GM19455 (cell line): ENCODE data around the gene SAMD9L.
A peak's percentile ranks its signal among the peaks of the same experiment; 100 is the strongest.

ENCODE experiments used
- ATAC-seq: cut with Tn5 transposase; IDR thresholded peaks from one replicate; pipeline ENCODE4 v1.9.1; 2021; ENCODE audit not compliant: unreplicated experiment

The SAMD9L gene

DNA sequence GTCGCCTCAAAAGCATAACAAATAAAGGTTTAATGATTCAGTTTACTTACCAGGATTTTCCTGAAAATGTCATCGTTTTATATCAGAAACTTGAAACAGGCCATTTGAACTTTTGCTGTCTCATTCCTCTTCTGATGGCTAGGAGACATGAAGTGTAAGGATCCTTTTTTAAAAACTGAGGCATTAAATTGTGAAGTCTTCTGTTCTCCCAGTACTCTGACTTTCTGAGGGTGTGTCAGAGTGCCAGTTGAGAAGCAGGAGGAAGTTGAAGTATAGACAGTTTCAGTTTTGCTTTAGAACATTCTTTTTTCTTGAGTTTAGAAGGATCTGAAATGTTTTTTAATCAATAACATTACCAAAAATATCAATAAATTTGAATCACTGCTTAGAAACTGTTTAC is at the start of gene SAMD9L:
SAMD9L (minus strand) TSS at position 242 of the 400 bp plus-strand sequence. CDS start 12,414 bp downstream, outside the sequence.
- ATAC-seq = no peak

DNA sequence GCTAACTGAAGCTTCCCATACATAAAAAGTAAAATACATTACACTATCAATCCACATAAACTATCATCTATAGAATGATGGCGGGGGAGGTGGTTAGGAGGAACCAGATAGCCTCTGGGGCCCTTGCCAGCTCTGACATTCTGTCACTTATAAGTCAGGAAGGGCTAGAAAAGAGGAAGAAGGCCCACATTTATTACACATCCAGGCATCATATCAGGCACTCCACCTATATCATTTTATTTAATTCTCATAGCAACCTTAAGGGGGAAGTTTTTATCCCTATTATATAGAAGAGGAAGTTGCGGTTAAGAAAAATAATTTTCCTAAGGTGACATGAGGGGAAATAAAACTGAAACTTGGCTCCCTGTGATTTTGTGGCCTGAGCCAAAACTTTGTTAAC is 48.2 kb upstream of the SAMD9L start:
- ATAC-seq = no peak

DNA sequence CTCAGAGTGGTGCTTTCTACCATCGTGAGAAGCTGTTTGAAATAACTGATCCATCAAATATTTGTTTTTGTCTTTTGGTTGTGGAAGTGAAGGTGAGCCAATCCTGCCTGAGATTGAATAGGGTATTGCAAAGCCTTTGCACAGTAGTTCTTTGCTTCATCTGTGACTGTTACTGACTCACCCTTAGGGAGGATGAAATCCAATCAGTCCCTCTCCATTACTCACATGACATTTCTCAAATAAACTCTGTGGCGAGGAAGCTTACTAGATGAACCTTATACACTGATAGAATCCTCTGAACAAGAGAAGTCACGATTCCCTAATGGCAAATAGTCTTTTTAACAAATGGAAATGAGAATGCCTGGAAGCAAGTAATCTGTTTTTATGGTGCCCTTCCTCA is 46.2 kb upstream of the SAMD9L start:
- no peak for ATAC-seq

DNA sequence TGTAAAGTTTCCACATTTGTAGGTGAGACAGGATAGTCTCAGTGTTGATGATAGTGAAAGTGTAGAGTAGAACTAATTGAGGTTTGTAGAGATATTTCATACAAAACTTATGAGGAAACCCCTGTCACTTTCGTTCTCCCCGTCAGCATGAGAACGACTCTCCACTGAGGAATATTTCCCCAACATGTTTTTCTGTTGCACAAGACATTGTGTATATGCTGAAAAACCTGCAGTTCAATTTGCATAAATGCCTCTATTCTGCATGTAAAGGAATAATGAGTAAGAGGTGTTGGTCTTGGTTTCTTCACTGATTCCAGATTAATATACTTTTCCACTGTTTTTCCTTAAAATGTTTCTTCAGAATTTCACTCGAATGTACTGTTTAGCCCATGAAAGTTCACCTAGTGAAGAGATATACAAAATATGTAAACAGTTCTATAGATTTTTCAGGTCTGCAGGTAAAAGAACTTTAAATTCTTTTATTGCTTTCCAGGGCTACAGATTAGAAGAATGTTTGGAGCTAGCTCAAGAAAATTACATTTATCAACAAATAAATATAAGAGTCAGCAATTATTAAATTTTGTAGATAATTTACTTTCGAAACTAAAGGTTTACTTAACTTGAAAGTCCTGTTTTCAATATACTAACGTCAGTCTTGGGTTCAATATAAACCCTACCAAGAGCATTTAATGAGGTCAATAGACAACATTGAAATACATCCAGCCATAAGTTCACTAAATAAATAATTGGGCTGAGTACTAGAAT is 40.9 kb upstream of the SAMD9L start:
- no peak for ATAC-seq

DNA sequence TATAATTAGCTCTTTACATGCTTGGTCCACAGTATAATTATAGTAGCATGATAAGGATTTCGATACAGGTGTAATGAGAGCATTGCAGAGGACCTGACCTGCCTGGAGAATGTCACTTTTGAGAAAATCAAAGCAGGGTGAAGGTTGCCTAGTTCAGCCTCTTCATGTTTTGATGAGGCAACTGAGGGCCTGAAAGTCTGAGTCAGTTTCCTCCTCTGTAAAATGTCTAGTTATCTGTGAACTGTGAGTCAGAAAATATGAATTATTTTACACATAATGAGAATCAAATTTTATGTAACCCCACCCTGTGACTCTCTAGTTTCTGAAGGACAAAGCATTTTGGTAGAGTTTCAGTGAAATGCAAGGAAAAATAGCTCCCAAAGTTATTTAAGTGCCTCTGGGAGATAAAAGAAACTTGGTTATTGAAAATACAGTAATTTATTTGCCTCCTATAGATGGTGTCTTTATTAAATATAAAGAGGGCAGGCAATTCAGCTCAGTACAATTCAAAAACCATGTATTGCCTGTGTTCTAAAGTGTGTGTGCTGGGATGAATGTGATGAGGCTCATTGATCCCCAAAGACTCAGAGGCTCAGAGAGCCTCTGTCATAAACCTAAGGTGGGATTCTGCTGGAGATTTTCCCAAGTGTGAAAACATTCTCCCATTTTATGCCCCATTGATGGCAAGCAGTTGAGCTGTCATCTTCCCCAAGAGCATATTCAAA is 37.3 kb upstream of the SAMD9L start:
- no peak for ATAC-seq

DNA sequence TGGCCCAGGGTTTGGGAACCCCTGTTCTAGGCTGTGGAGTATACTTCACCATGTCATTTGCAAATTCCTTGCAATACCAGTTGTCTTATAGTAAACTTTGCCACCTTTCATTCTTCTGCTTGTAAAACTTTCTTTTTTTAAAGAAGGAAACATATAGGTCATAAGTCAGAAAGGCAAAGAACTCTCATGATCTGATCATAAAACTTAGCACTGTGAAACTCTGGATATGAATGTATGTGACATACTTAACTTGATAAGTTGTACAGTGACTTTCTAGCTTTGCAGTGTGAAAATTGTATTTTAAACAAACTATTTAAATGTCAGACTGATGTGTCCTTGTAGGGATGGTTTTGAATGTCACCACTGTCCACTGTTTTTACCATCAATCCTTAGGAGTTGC is 31.0 kb upstream of the SAMD9L start:
- no peak for ATAC-seq

DNA sequence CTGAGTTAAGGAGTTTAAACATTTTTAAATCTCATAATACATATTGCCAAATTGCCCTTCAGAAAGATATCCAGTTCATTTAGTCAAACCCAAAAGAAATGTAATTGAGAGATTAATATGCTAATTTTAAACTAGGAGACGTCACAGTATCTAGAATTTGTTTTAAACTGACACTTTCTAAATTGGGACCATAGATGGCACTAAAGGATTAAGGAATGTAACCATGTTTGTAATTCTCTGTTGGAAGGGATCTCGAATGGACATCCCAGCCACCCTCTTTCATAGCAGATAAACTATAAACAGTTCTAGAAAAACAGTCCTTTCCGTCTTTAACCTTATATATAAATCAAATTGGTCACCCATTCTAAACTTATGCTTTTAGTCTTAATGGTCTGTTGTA is 30.0 kb upstream of the SAMD9L start:
- ATAC-seq = no peak

DNA sequence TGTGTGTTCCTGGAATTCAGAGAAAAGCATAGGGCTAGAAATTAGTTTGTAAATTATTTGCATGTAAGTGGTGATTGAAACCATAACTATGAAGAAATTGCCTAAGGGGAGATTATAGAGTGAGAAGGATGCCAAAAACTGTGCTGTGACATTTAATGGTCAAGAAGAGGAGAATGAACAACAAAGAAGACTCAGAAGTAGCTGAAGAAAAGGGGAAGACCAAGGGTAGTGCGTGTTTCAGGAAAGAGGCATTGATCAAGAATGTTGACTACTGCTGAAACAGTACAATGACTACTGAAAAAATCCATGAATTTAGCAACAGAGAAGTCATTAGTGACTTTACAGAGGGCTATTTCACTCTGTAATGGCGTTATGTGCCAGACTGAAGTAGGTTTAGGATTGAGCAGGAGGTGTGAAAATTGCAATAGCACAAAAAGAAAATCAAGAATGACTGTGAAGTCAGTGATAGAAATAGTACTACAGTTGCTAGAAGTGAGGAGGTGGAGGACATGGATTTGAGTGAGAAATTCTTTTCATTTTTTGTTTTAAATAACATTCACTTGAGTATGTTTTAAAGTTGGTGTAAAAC is 28.9 kb upstream of the SAMD9L start:
- ATAC-seq = no peak

DNA sequence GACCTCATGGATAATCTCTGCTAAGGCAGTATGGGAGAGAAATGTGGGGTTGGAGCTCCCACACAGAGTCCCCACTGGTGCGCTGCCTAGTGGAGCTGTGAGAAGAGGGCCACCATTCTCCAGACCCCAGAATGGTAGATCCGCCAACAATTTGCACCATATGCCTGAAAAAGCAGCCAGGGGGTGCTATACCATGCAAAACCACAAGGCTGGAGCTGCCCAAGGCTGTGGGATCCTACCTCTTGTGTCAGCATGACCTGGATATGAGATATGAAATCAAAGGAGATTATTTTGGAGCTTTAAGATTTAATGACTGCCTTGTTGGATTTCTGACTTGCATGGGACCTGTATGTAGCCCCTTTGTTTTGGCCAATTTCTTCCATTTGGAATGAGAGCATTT is 27.0 kb upstream of the SAMD9L start:
- ATAC-seq = no peak

DNA sequence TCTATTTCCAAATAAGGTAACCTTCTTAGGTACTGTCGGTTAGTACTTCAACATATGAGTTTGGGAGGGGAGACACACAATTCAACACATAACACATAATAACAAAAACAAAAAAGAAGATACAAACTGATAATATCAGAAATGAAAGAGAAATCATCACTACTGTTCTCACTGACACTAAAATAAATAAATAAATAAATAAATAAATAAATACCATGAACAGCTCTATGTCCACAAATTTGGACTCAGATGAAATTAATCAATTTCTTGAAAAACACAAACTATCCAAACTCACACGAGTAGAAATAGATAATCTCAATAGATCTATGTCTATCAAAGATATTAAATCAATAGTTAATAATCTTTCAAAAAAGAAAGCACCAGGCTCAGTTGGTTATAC is 24.5 kb upstream of the SAMD9L start:
- no peak for ATAC-seq

DNA sequence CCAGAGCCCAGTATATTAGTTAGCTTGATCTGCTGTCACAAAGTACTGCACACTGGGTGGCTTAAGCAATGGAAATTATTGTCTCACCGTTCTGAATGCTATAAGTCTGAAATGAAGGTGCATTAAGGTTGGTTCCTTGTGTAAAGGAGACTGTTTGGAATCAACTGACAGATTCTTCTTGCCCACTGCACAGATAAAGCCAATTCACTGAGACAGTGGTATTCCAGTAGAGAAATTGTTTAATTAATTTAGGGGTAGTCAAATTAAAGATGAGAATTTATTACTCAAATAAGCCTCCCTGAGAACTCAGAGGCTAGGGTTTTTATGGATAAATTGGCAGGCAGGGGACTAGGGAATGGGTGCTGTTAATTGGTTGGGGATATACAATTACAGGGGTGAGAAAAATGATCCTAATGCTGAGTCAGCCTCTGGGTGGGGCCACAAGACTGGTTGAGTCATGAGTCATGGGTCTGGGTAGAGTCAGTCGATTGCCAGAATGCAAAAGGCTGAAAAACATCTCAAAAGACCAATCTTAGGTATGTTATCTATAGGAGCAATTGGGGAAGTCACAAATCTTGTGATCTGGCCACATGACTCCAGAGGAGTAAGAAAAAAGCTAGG is 23.5 kb upstream of the SAMD9L start:
- ATAC-seq = no peak

DNA sequence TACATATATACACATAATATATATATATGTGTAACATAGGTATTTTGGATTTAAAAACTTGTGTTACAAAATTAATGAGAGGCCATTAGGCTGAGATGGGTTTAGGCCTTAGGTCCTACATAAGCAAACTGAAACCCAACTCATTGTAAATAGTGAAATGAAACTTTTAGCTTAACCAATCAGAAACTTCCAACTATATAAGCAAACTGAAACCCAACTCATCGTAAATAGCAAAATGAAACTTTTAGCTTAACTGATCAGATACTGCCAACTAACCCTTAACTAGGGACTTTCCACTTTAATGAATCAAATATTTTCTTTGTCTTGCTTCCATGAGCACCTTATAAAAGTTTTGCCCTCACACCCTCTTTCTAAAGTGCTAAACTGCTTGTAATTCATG is 17.3 kb upstream of the SAMD9L start:
- ATAC-seq = peak; percentile 100

DNA sequence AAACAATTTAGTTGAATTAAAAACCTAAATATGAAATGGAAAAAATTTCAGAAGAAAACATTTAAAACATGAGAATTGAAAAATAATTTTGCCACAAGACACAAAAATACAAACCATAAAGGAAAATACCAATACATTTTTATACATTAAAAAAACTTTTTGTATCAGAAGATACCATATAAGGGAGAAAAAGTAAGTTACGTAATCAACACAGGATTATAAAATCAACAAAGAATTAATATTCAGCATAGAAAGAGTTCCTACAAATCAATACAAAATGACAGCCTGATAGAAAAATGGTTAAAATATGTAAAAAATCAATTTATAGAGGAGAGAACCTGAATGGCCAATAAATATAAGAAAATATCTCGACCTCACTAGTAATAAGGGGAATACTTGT is 16.6 kb upstream of the SAMD9L start:
- ATAC-seq = no peak

DNA sequence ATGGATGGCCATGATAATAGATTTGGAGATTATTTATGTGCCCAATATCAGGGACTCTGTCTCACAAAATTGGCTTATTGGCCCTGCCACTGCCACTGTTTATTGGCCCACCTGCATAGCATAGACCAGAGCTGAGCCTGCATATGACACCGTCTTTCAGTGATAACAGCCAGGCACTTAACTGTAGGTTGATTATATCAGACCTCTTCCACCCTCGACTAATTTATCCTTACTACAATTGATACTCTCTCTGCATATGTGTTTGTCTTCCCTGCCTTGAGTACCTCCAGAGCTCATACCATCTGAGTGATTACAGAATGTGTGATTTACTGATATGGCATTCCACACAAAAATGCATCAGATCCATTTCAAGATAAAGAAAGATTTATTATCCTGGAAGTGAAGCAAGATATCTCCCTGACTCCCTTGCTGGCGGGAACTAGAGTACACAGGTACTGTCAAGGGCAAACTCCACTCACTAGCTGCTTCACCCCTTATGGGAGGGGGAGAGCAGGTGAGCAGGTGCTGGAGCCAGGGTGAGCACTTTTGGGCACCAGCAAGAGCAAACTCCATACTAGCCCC is 13.1 kb upstream of the SAMD9L start:
- no peak for ATAC-seq

DNA sequence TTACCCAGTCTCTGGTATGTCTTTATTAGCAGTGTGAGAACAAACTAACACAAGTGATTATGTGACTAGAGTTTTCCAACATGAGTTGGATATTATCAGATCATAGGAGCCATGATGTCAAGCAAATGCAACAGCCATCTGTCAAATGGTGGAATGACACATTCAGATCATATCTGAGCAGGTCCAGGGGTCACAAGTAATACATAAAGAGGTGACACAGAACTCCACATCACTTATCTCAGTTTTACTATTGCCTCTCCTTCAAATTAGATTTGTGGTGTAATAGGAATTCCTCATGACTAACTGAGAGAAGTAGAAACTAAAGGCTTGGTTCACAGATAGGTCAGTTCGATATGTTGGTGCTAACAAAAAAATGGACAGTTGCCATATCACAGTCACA is 12.2 kb upstream of the SAMD9L start:
- ATAC-seq = no peak

DNA sequence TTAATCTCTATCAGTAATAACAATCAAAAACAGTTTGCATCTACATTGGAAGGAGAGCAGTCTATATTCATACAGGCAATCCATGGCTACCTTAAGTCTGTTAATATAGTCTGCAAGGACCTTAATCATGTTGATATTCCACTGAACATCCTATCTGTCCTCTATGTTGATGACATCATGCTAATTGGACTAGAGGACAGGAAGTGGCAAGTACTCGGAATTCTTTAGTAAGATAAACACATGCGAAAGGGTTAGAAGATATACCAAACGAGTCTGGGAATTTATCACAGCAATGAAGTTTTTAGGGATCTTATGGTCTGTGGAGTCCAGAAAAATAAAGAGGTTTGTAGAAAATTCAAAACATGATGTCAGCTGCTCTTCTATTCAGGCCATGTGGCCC is 11.3 kb upstream of the SAMD9L start:
- no peak for ATAC-seq

DNA sequence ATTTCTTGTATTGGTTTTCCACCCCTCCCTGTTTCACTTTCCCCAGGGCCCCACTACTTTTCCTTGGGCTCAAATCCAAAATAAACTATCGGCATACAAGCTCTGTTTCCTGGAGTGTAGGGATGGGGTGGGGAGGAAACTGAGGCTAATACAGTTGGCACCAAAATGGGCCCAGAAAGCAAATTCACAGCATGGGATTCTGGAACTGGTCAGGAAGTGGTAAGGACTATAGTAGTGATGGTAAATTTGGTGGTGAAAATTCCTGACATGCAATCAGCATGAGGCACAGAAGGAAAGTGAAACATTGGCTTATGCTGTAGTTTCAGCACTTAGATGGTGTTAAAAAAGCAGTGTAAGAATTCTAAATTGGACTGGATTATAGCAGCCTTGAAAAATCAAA is 8.7 kb upstream of the SAMD9L start:
- ATAC-seq = no peak

DNA sequence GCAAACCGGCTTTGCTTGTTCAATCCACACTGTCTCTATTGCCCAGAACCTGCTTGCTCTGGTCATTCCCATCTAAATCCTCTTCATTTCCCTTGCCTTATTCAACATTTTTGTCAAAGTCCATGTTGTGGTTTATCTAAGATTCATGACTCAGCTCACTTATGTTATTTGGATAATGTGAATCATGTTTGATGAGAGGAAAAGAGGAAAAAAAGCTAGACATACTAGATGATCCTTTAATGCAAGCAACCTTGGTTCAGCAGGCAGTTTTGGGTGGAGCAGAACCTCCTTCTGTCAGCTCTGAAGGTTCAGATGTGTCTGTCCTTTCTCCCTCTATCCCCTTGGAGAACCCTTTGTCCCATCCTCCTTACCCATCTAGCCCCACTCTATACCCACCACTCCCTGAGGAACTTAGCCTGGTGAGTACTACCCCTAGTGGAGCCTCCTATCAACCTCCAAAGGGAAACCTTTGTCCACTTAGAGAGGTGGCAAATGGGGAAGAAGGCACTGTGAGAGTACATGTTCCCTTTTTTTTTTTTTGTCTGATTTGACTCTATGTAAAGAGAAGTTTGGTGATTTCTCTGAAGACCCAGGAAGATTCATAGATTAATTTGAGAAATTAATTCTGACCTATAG is 2.1 kb upstream of the SAMD9L start:
- ATAC-seq = no peak

DNA sequence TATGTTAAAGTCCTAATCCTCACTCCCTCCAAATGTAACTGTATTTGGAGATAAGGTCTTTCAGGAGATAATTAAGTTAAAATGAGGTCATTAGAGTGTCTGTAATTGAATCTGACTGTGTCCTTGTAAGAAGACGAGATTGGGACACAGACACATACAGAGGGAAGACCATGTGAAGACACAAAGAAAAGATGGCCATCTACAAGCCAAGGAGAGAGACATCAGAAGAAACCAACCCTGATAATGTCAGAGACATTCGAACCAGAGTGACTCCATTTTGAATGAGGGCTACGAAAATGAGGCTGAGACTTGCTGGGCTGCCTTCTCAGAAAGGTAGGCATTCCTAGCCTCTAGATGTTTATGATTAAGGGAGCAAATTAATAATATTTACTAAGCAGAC is 542 bp upstream of the SAMD9L start:
- ATAC-seq = no peak

DNA sequence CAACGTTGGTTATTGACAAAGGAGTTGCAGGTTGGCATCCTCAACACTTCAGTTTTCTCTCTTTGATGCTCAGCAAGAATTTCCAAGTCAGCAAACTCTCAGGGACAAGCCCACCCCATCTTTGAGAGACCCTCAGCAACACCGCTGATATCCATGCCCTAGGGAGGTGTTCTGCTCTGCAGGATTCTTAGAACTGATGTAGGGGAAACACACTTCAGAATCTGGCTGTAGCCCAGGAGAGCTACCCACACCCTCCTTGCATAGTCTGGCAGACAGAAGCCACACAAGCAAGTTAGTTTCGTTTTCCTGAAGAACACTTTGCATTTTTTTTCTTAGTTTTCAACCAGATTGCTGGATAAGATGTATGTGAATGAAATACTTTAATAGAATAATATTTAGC is 822 bp downstream of the SAMD9L start:
- peak; percentile 70 for ATAC-seq
